Karpas-422 (cell line): ENCODE measurements around the gene FBLN5. TPM values are rescaled to one million over a fixed set of nuclear protein-coding genes. Genes with fewer than 3 reads are reported as not detected.

Source experiments
- total RNA-seq: library from RNA; depleted of rRNA; stranded (reverse); fragments of >200 nt; shearing (Covaris generic); gene quantifications from 2 replicates; pipeline ENCODE4 v1.2.3, GENCODE V29; 2014; ENCODE audit warnings: low replicate concordance; rRNA removed

FBLN5 gene
- total RNA-seq, 1 experiment from 2014 or later: not detected

Other genes starting within 250 kb of the FBLN5 start
- not detected in 2 replicates for gene CATSPERB, start 215.6 kb downstream of the FBLN5 start, total RNA-seq
- not detected in 2 replicates for gene TC2N, start 80.2 kb downstream of the FBLN5 start, total RNA-seq
- 14.9 and 31.6 TPM in 2 replicates for gene TRIP11, start 92.4 kb upstream of the FBLN5 start, total RNA-seq
- 75.2 and 92.0 TPM in 2 replicates for gene ATXN3, start 158.9 kb upstream of the FBLN5 start, total RNA-seq
- 873 and 892 TPM in 2 replicates for gene NDUFB1, start 174.0 kb upstream of the FBLN5 start, total RNA-seq
- gene CPSF2, start 174.3 kb upstream of the FBLN5 start, total RNA-seq: 63.3 and 76.2 TPM in 2 replicates